Measurements from ENCODE around the gene VGLL4.

VGLL4 gene

GRCh38 chr3:11510356-11510755 is 133.4 kb downstream of the VGLL4 start:
- H3K27ac ChIP-seq (ENCODE audit: low read length) = no peak overlapping the region
- no peak for TF ChIP-seq CTCF (IDR thresholded peaks at IDR 0.05; ENCODE audit: borderline replicate concordance, extremely low read depth, low read length, poor library complexity, severe bottlenecking)
- no peak for TF ChIP-seq EZH2 (IDR thresholded peaks at IDR 0.05; ENCODE audit: borderline replicate concordance, low read depth, low read length, severe bottlenecking)
- no peak overlapping the region for H2AFZ ChIP-seq (ENCODE audit: low read depth, low read length)
- H3K4me1 ChIP-seq (ENCODE audit: insufficient read depth, low read length) = peaks cover 7% of the 10 kb centered on the region
- H4K20me1 ChIP-seq (ENCODE audit: insufficient read depth, low read length) = no peaks in the 10 kb centered on the region
- H3K27me3 ChIP-seq (ENCODE audit: insufficient read depth, low read length, poor library complexity) = no peaks in the 10 kb centered on the region
- H3K9ac ChIP-seq (ENCODE audit: low read depth, low read length) = no peak overlapping the region
- ATAC-seq (ENCODE audit: insufficient read depth, low read depth) = no peak
- no peak overlapping the region for H3K4me2 ChIP-seq (ENCODE audit: insufficient read depth, low read length)
- no peaks in the 10 kb centered on the region for H3K36me3 ChIP-seq (ENCODE audit: insufficient read depth, low read length)
- H3K9me3 ChIP-seq (ENCODE audit: insufficient read depth, low read length, severe bottlenecking) = no peaks in the 10 kb centered on the region
- H3K4me3 ChIP-seq (ENCODE audit: low read depth in 1 of 2, low read length in 2 of 2) = no peak overlapping the region
- no peak for DNase-seq
- no peaks in the 10 kb centered on the region for H3K79me2 ChIP-seq (ENCODE audit: insufficient read depth, low read length)

- Histone ChIP-seq H3K4me1 (ENCODE audit: insufficient read depth, low read length) (peaks cover 7% of the 10 kb centered on the region), H3K79me2 (ENCODE audit: insufficient read depth, low read length) (no peaks in the 10 kb centered on the region), H2AFZ (ENCODE audit: low read depth, low read length) (no peak overlapping the region), H3K4me2 (ENCODE audit: insufficient read depth, low read length) (no peak overlapping the region), H3K9ac (ENCODE audit: low read depth, low read length) (no peak overlapping the region), H3K27ac (ENCODE audit: low read length) (no peak overlapping the region), H4K20me1 (ENCODE audit: insufficient read depth, low read length) (no peaks in the 10 kb centered on the region), H3K4me3 (ENCODE audit: low read depth in 1 of 2, low read length in 2 of 2) (no peak overlapping the region), H3K36me3 (ENCODE audit: insufficient read depth, low read length) (no peaks in the 10 kb centered on the region), H3K27me3 (ENCODE audit: insufficient read depth, low read length, poor library complexity) (no peaks in the 10 kb centered on the region), H3K9me3 (ENCODE audit: insufficient read depth, low read length, severe bottlenecking) (no peaks in the 10 kb centered on the region)
- ATAC-seq (ENCODE audit: insufficient read depth, low read depth) = no peak
- TF ChIP-seq CTCF (IDR thresholded peaks at IDR 0.05; ENCODE audit: borderline replicate concordance, extremely low read depth, low read length, poor library complexity, severe bottlenecking) (no peak), EZH2 (IDR thresholded peaks at IDR 0.05; ENCODE audit: borderline replicate concordance, low read depth, low read length, severe bottlenecking) (no peak)
- no peak for DNase-seq
Observed at GRCh38 chr3:11510001-11510340, 133.7 kb downstream of the VGLL4 start.

- DNase-seq (no peak), ATAC-seq (ENCODE audit: insufficient read depth, low read depth) (no peak)
- Histone ChIP-seq H4K20me1 (ENCODE audit: insufficient read depth, low read length) (no peaks in the 10 kb centered on the region), H3K4me3 (ENCODE audit: low read depth in 1 of 2, low read length in 2 of 2) (no peak overlapping the region), H2AFZ (ENCODE audit: low read depth, low read length) (no peak overlapping the region), H3K36me3 (ENCODE audit: insufficient read depth, low read length) (no peaks in the 10 kb centered on the region), H3K79me2 (ENCODE audit: insufficient read depth, low read length) (no peaks in the 10 kb centered on the region), H3K4me2 (ENCODE audit: insufficient read depth, low read length) (no peak overlapping the region), H3K9me3 (ENCODE audit: insufficient read depth, low read length, severe bottlenecking) (no peaks in the 10 kb centered on the region), H3K4me1 (ENCODE audit: insufficient read depth, low read length) (peaks cover 4% of the 10 kb centered on the region), H3K27ac (ENCODE audit: low read length) (no peak overlapping the region), H3K27me3 (ENCODE audit: insufficient read depth, low read length, poor library complexity) (no peaks in the 10 kb centered on the region), H3K9ac (ENCODE audit: low read depth, low read length) (no peak overlapping the region)
- no peak for TF ChIP-seq EZH2 (IDR thresholded peaks at IDR 0.05; ENCODE audit: borderline replicate concordance, low read depth, low read length, severe bottlenecking)
- TF ChIP-seq CTCF (IDR thresholded peaks at IDR 0.05; ENCODE audit: borderline replicate concordance, extremely low read depth, low read length, poor library complexity, severe bottlenecking) = no peak
Observed at GRCh38 chr3:11509173-11510000, 134.3 kb downstream of the VGLL4 start.
